Measurements from ENCODE around the gene ADCY2.

The ADCY2 gene

GRCh38 chr5:7609726-7610125 lies 213.8 kb downstream of the ADCY2 start:
- no peak for DNase-seq

- DNase-seq, result no peak
These were observed 214.7 kb downstream of the ADCY2 start for GRCh38 chr5:7610531-7611177.

- DNase-seq, result no peak
These were observed 215.6 kb downstream of the ADCY2 start for GRCh38 chr5:7611518-7611917.

GRCh38 chr5:7615566-7616061 lies 219.7 kb downstream of the ADCY2 start:
- no peak for DNase-seq

GRCh38 chr5:7616897-7617296 lies 221.0 kb downstream of the ADCY2 start:
- DNase-seq, result no peak

- DNase-seq, result no peak
These were observed 226.6 kb downstream of the ADCY2 start for GRCh38 chr5:7622498-7622897.

GRCh38 chr5:7625740-7626139 lies 229.8 kb downstream of the ADCY2 start:
- DNase-seq, result no peak

GRCh38 chr5:7628248-7628647 lies 232.3 kb downstream of the ADCY2 start:
- DNase-seq, result no peak

GRCh38 chr5:7628820-7629219 lies 232.9 kb downstream of the ADCY2 start:
- DNase-seq, result no peak

GRCh38 chr5:7629561-7629960 lies 233.6 kb downstream of the ADCY2 start:
- no peak for DNase-seq

- DNase-seq, result no peak
These were observed 238.9 kb downstream of the ADCY2 start for GRCh38 chr5:7634837-7635236.

- no peak for DNase-seq
These were observed 242.5 kb downstream of the ADCY2 start for GRCh38 chr5:7638456-7638855.

- no peak for DNase-seq
These were observed 246.1 kb downstream of the ADCY2 start for GRCh38 chr5:7642029-7642428.

- DNase-seq, result no peak
These were observed 248.8 kb downstream of the ADCY2 start for GRCh38 chr5:7644723-7645122.

GRCh38 chr5:7650755-7651154 lies 254.8 kb downstream of the ADCY2 start:
- DNase-seq, result no peak

- DNase-seq, result no peak
These were observed 257.1 kb downstream of the ADCY2 start for GRCh38 chr5:7653046-7653445.

- no peak for DNase-seq
These were observed 261.2 kb downstream of the ADCY2 start for GRCh38 chr5:7657153-7657552.

GRCh38 chr5:7659420-7659819 lies 263.5 kb downstream of the ADCY2 start:
- DNase-seq, result no peak

- DNase-seq, result no peak
These were observed 266.4 kb downstream of the ADCY2 start for GRCh38 chr5:7662289-7662688.

GRCh38 chr5:7663808-7664207 lies 267.9 kb downstream of the ADCY2 start:
- no peak for DNase-seq

- DNase-seq, result no peak
These were observed 268.3 kb downstream of the ADCY2 start for GRCh38 chr5:7664208-7664607.

- no peak for DNase-seq
These were observed 271.4 kb downstream of the ADCY2 start for GRCh38 chr5:7667216-7667767.

GRCh38 chr5:7668161-7668560 lies 272.2 kb downstream of the ADCY2 start:
- no peak for DNase-seq

GRCh38 chr5:7668627-7669026 lies 272.7 kb downstream of the ADCY2 start:
- no peak for DNase-seq

GRCh38 chr5:7671381-7671993 lies 275.5 kb downstream of the ADCY2 start:
- no peak for DNase-seq

All from NCI-H146 (cell line).